H1 (cell line): ENCODE data around the gene ARMC9. TPM values are rescaled to one million over a fixed set of nuclear protein-coding genes. Genes with fewer than 3 reads are reported as not detected.

Experiments
- CTCF ChIA-PET: fragments of 300-600 bp; sonication (Branson Sonifier 250); formaldehyde crosslinking; loops from one replicate; lab custom pipeline; 2021; ENCODE audit not compliant: partially characterized antibody; lab: Charles Lee
- POLR2A ChIA-PET: fragments of 300-600 bp; sonication (Branson Sonifier 250); formaldehyde crosslinking; loops from one replicate; lab custom pipeline; 2021; ENCODE audit warnings: inconsistent platforms; ENCODE audit not compliant: partially characterized antibody; lab: Charles Lee
- DNase-seq, 2 experiments: peaks; one replicate each; pipeline versions ENCODE4 v3.0.0 to v3.0.0-alpha.2; 2010 to 2022; ENCODE audit warnings: low spot score in 2 of 2, low read depth in 1 of 2, mixed read lengths in 1 of 2
- FAIRE-seq: peaks from 2 replicates; lab custom pipeline; 2011; peaks lifted over from hg19 to GRCh38; lab: Jason Lieb, UNC
- H2AFZ ChIP-seq: 2 replicates; pipeline ENCODE4 v1.8.1; 2012; ENCODE audit warnings: low read length, inconsistent platforms
- H2AK5ac ChIP-seq: 2 replicates; pipeline ENCODE4 v1.6.1; 2013; ENCODE audit warnings: low read depth, low read length
- H2BK120ac ChIP-seq: replicated peaks from 2 replicates; pipeline ENCODE3; 2013; ENCODE audit warnings: low read depth, low read length, inconsistent platforms
- H2BK12ac ChIP-seq: 2 replicates; pipeline ENCODE4 v1.6.1; 2013; ENCODE audit warnings: low read depth, low read length
- H2BK15ac ChIP-seq: 2 replicates; pipeline ENCODE4 v1.6.1; 2013; ENCODE audit warnings: low read length
- H2BK20ac ChIP-seq: 2 replicates; pipeline ENCODE4 v1.6.1; 2013; ENCODE audit warnings: low read length
- H2BK5ac ChIP-seq: 2 replicates; pipeline ENCODE4 v1.6.1; 2013; ENCODE audit warnings: low read depth, low read length
- H3K14ac ChIP-seq: 2 replicates; pipeline ENCODE4 v1.6.1; 2013; ENCODE audit warnings: inconsistent platforms; ENCODE audit not compliant: insufficient read length
- H3K18ac ChIP-seq: 2 replicates; pipeline ENCODE4 v1.6.1; 2013; ENCODE audit warnings: low read length; ENCODE audit errors: extremely low read depth
- H3K23ac ChIP-seq: 2 replicates; pipeline ENCODE4 v1.6.1; 2013; ENCODE audit warnings: inconsistent platforms; ENCODE audit not compliant: insufficient read length
- H3K23me2 ChIP-seq: 2 replicates; pipeline ENCODE4 v1.6.1; 2013; ENCODE audit warnings: low read depth, low read length
- H3K27ac ChIP-seq: 2 replicates; pipeline ENCODE4 v1.6.1; 2011; ENCODE audit warnings: low read depth, low read length, inconsistent platforms
- H3K27me3 ChIP-seq, 4 experiments: replicated peaks in 1 of 4; 1 replicate in 1 of 4; 2 replicates in 3 of 4; pipeline versions ENCODE4 v1.6.1 to v1.8.1; 2011 to 2013; ENCODE audit warnings: low read length in 3 of 4, mild to moderate bottlenecking in 3 of 4, inconsistent platforms in 2 of 4, mixed read lengths in 2 of 4, moderate library complexity in 1 of 4; ENCODE audit not compliant: control insufficient read depth in 3 of 4, insufficient read depth in 3 of 4; ENCODE audit errors: extremely low read depth in 1 of 4
- H3K36me3 ChIP-seq, 4 experiments: 2 replicates each; pipeline versions ENCODE4 v1.6.1 to v1.8.1; 2011 to 2013; ENCODE audit warnings: mild to moderate bottlenecking in 4 of 4, low read length in 3 of 4, moderate library complexity in 2 of 4, control low read depth in 1 of 4, inconsistent platforms in 1 of 4; ENCODE audit not compliant: insufficient read depth in 4 of 4, control insufficient read depth in 2 of 4
- H3K4ac ChIP-seq: replicated peaks from 2 replicates; pipeline ENCODE3; 2013; ENCODE audit warnings: low read length, low read depth, mixed read lengths, inconsistent platforms; ENCODE audit not compliant: insufficient read length
- H3K4me1 ChIP-seq, 4 experiments: replicated peaks in 1 of 4; 1 replicate in 1 of 4; 2 replicates in 3 of 4; pipeline versions ENCODE4 v1.6.1 to v1.8.1; 2011 to 2013; ENCODE audit warnings: low read length in 3 of 4, inconsistent platforms in 2 of 4, mixed read lengths in 1 of 4; ENCODE audit not compliant: insufficient read depth in 4 of 4, control insufficient read depth in 3 of 4
- H3K4me2 ChIP-seq, 2 experiments: 2 replicates each; pipeline versions ENCODE4 v1.6.1 to v1.8.1; 2011 to 2013; ENCODE audit warnings: low read depth in 2 of 2, low read length in 2 of 2, control low read depth in 1 of 2, inconsistent platforms in 1 of 2, mild to moderate bottlenecking in 1 of 2; ENCODE audit not compliant: insufficient read depth in 1 of 2
- H3K4me3 ChIP-seq, 4 experiments: fragments of 200-600, 300-600 bp in 1 of 4; sonication (generic), shearing (Covaris generic), sonication (Bioruptor Twin) in 1 of 4; 2 replicates each; pipeline versions ENCODE4 v1.5.1 to v1.8.1; 2011 to 2016; ENCODE audit warnings: low read length in 4 of 4, low read depth in 3 of 4, control low read depth in 2 of 4, inconsistent platforms in 2 of 4, mild to moderate bottlenecking in 2 of 4, mixed read lengths in 1 of 4, moderate library complexity in 1 of 4; ENCODE audit not compliant: insufficient read depth in 2 of 4; ENCODE audit errors: extremely low read depth in 1 of 4
- H3K56ac ChIP-seq: replicated peaks from 2 replicates; pipeline ENCODE3; 2013; ENCODE audit warnings: low read depth, mild to moderate bottlenecking, mixed read lengths, low read length, inconsistent platforms; ENCODE audit not compliant: insufficient read length
- H3K79me1 ChIP-seq: 2 replicates; pipeline ENCODE4 v1.6.1; 2013; ENCODE audit warnings: low read depth, low read length, control low read depth
- H3K79me2 ChIP-seq, 2 experiments: 2 replicates each; pipeline versions ENCODE4 v1.6.1 to v1.8.1; 2012 to 2013; ENCODE audit warnings: low read length in 2 of 2, mild to moderate bottlenecking in 2 of 2, inconsistent platforms in 1 of 2; ENCODE audit not compliant: insufficient read depth in 2 of 2, control insufficient read depth in 1 of 2
- H3K9ac ChIP-seq, 4 experiments: replicated peaks in 1 of 4; 1 replicate in 1 of 4; 2 replicates in 3 of 4; pipeline versions ENCODE4 v1.6.1 to v1.8.1; 2011 to 2013; ENCODE audit warnings: low read depth in 3 of 4, low read length in 3 of 4, control low read depth in 2 of 4, mild to moderate bottlenecking in 2 of 4, moderate library complexity in 2 of 4, inconsistent platforms in 1 of 4; ENCODE audit errors: extremely low read depth in 1 of 4
- H3K9me3 ChIP-seq, 2 experiments: 2 replicates each; pipeline versions ENCODE4 v1.6.1 to v1.8.1; 2012 to 2013; ENCODE audit warnings: mild to moderate bottlenecking in 2 of 2, moderate library complexity in 2 of 2, control low read depth in 1 of 2, inconsistent platforms in 1 of 2, low read depth in 1 of 2, low read length in 1 of 2, mixed read lengths in 1 of 2; ENCODE audit not compliant: insufficient read depth in 2 of 2
- H4K20me1 ChIP-seq, 2 experiments: replicated peaks in 1 of 2; 2 replicates each; pipeline versions ENCODE3 to v1.8.1; 2011 to 2013; ENCODE audit warnings: inconsistent platforms in 2 of 2, low read length in 2 of 2, mild to moderate bottlenecking in 1 of 2; ENCODE audit not compliant: insufficient read depth in 2 of 2, control insufficient read depth in 1 of 2
- H4K5ac ChIP-seq: 2 replicates; pipeline ENCODE4 v1.6.1; 2013; ENCODE audit warnings: low read length, low read depth, mixed read lengths, inconsistent platforms; ENCODE audit not compliant: insufficient read length
- H4K8ac ChIP-seq: 2 replicates; pipeline ENCODE4 v1.8.0; 2013; ENCODE audit warnings: mild to moderate bottlenecking, moderate library complexity, low read length, inconsistent platforms; ENCODE audit not compliant: insufficient read depth; ENCODE audit errors: extremely low read depth
- H4K91ac ChIP-seq: replicated peaks from 2 replicates; pipeline ENCODE3; 2013; ENCODE audit warnings: low read length, mixed read lengths, inconsistent platforms; ENCODE audit not compliant: insufficient read length
- BCL11A ChIP-seq, 2 experiments: IDR thresholded peaks; one replicate each; pipeline ENCODE4 v1.6.1; 2011; ENCODE audit warnings: low read depth in 2 of 2, low read length in 2 of 2, mild to moderate bottlenecking in 2 of 2
- MAX ChIP-seq: IDR thresholded peaks from 2 replicates; pipeline ENCODE4 v1.6.1; 2012; ENCODE audit warnings: inconsistent platforms
- POLR2A ChIP-seq, 2 experiments: IDR thresholded peaks; 1 replicate in 1 of 2; 2 replicates in 1 of 2; pipeline ENCODE4 v1.6.1; 2011; ENCODE audit warnings: low read depth in 2 of 2, low read length in 2 of 2, mild to moderate bottlenecking in 2 of 2; ENCODE audit errors: control extremely low read depth in 1 of 2
- WGBS, 2 experiments: shearing (Covaris generic) in 1 of 2; methylation state at CpG; one replicate each; pipeline versions ENCODE4 v1.1.6 to v1.1.7; 2013 to 2015; ENCODE audit warnings: low lambda C conversion rate in 2 of 2, mixed read lengths in 2 of 2, inconsistent platforms in 1 of 2, low coverage in 1 of 2, missing lambda C conversion rate in 1 of 2; ENCODE audit not compliant: insufficient replicate concordance in 2 of 2, insufficient coverage in 1 of 2, insufficient read length in 1 of 2; ENCODE audit errors: extremely low coverage in 1 of 2, missing lambda C conversion rate in 1 of 2; 5-methylcytosine and 5-hydroxymethylcytosine counted together
- polyA plus RNA-seq, 7 experiments: library from polyadenylated mRNA; depleted of rRNA in 3 of 7; stranded (reverse) in 5 of 7; unstranded in 2 of 7; fragments of >200 nt in 5 of 7; fragments of 200-250 nt in 2 of 7; gene quantifications; 1 replicate in 5 of 7; 2 replicates in 1 of 7; 4 replicates in 1 of 7; pipeline versions ENCODE4 v1.2.1 to v1.2.3, GENCODE V29; 2011 to 2013; ENCODE audit warnings: missing spikeins in 2 of 7, mixed read lengths in 2 of 7
- total RNA-seq: library from RNA; stranded (reverse); fragmentation: NEBNext Ultra II Directional; extraction: Animal tissue kit (Norgen Biotek cat#: 25700); gene quantifications from 2 replicates; pipeline ENCODE4 v1.2.1, GENCODE V29; 2021

The ARMC9 gene
- total and polyA plus RNA-seq, 2 of the 8 experiments (the other 6 are each of a cell fraction or from before 2014, with no cell fraction given): 23.2 to 36.1 TPM

DNA sequence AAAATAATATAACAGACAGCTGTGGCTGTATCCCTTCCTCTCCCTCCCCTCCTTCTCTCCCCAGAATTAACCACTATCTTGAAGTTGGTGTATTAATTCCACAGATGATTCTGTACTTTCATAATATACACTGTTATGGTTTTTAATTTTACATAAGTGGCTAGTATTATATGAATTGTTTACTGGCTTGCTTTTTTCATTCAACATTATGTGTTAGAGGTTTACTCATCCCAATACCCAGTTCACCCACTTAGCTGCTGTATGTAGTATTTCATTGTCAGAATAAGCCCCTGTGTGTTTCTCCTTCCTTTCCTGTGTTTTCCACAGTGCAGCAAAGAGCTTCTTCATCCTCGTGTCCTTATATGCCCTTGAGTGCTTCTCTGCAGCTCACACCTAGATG, 121.4 kb downstream of the ARMC9 start:
- Histone ChIP-seq H2AFZ (no peak overlapping the region), H3K79me2 (no peaks in the 10 kb centered on the region), H2AK5ac (no peak overlapping the region), H3K27me3 (no peaks in the 10 kb centered on the region), H4K5ac (no peak overlapping the region), H2BK5ac (no peak overlapping the region), H4K91ac (no peak overlapping the region), H3K56ac (no peak overlapping the region), H2BK120ac (no peak overlapping the region), H2BK15ac (no peak overlapping the region), H3K4me1 (peaks cover 0 to 8% (median 1%) of the 10 kb centered on the region in 4 experiments; a peak in 2 of 7 replicates), H3K18ac (no peak overlapping the region), H3K4me3 (no peak overlapping the region), H3K9me3 (no peaks in the 10 kb centered on the region), H4K20me1 (no peaks in the 10 kb centered on the region), H4K8ac (no peak overlapping the region), H3K23me2 (no peaks in the 10 kb centered on the region), H3K36me3 (no peaks in the 10 kb centered on the region), H3K79me1 (no peaks in the 10 kb centered on the region), H2BK12ac (no peak overlapping the region), H3K4ac (no peak overlapping the region), H3K14ac (no peak overlapping the region), H3K4me2 (no peak overlapping the region), H3K27ac (no peak overlapping the region), H3K9ac (no peak overlapping the region), H3K23ac (no peak overlapping the region), H2BK20ac (no peak overlapping the region)
- TF ChIP-seq POLR2A (IDR thresholded peaks at IDR 0.05; ENCODE audit: control extremely low read depth in 1 of 2, low read depth in 2 of 2, low read length in 2 of 2) (no peak), BCL11A (IDR thresholded peaks at IDR 0.05; ENCODE audit: low read depth in 2 of 2, low read length in 2 of 2) (no peak), MAX (no peak)
- WGBS, 2 experiments: 100% methylated on average over 1 of the region's 1 CpG; no CpG with 5 or more reads in 1 of the 2 experiments
- POLR2A ChIA-PET: interaction anchor here (1.4 kb wide), 1 partner anchor 91 kb away, joined by 3 read pairs; no protein-coding TSS in a partner anchor
- CTCF ChIA-PET: interaction anchor here (0.9 to 2.2 kb wide), 5 partner anchors 9 to 75 kb away, joined by 4 to 12 read pairs (median 4); partner anchors contain the start of gene B3GNT7
- DNase-seq (no peak), FAIRE-seq (no peak)
